DND-41 (cell line): ENCODE results near the gene MYLK.

Experiments
- EZH2 ChIP-seq: IDR thresholded peaks from 3 replicates; pipeline ENCODE4 v1.6.1; 2012; ENCODE audit warnings: borderline replicate concordance, low read depth, mild to moderate bottlenecking, moderate library complexity, low read length, inconsistent platforms; ENCODE audit not compliant: severe bottlenecking
- TF ChIP-seq, protein P1 (sequence below): IDR thresholded peaks from 2 replicates; pipeline ENCODE4 v1.5.1; 2012; ENCODE audit warnings: borderline replicate concordance, low read length, moderate library complexity, mild to moderate bottlenecking; ENCODE audit not compliant: poor library complexity, severe bottlenecking; ENCODE audit errors: extremely low read depth

- TF ChIP-seq, protein P1, sequence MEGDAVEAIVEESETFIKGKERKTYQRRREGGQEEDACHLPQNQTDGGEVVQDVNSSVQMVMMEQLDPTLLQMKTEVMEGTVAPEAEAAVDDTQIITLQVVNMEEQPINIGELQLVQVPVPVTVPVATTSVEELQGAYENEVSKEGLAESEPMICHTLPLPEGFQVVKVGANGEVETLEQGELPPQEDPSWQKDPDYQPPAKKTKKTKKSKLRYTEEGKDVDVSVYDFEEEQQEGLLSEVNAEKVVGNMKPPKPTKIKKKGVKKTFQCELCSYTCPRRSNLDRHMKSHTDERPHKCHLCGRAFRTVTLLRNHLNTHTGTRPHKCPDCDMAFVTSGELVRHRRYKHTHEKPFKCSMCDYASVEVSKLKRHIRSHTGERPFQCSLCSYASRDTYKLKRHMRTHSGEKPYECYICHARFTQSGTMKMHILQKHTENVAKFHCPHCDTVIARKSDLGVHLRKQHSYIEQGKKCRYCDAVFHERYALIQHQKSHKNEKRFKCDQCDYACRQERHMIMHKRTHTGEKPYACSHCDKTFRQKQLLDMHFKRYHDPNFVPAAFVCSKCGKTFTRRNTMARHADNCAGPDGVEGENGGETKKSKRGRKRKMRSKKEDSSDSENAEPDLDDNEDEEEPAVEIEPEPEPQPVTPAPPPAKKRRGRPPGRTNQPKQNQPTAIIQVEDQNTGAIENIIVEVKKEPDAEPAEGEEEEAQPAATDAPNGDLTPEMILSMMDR = no peak
- TF ChIP-seq EZH2 = no peak
Observed at GRCh38 chr3:123818324-123818920, 65.7 kb downstream of the MYLK start.
